NCI-H1694 (cell line): Measurements from ENCODE around the gene WDFY2.
"Not testable (repeated sequence)": the region's sequence is repeated elsewhere in the genome, so short reads cannot be mapped to it uniquely, and the experiment has no call there.

Experiments used
- DNase-seq: peaks from one replicate; lab custom pipeline; 2025; lab: John Stamatoyannopoulos, UW

WDFY2 gene

GRCh38 chr13:51632591-51633362 is 48.5 kb downstream of the WDFY2 start:
- no peak for DNase-seq

- DNase-seq, result no peak
Measured at GRCh38 chr13:51635137-51635878, 51.0 kb downstream of the WDFY2 start.

GRCh38 chr13:51636349-51636890 is 52.2 kb downstream of the WDFY2 start:
- DNase-seq, result no peak

GRCh38 chr13:51637852-51638215 is 53.6 kb downstream of the WDFY2 start:
- DNase-seq, result no peak

- DNase-seq, result no peak
Measured at GRCh38 chr13:51638216-51638871, 54.1 kb downstream of the WDFY2 start.

- DNase-seq, result no peak
Measured at GRCh38 chr13:51639171-51639570, 54.9 kb downstream of the WDFY2 start.

GRCh38 chr13:51640696-51641095 is 56.4 kb downstream of the WDFY2 start:
- not testable (repeated sequence) for DNase-seq

- no peak for DNase-seq
Measured at GRCh38 chr13:51643105-51643881, 59.0 kb downstream of the WDFY2 start.

GRCh38 chr13:51643882-51644281 is 59.6 kb downstream of the WDFY2 start:
- no peak for DNase-seq

GRCh38 chr13:51644654-51645053 is 60.4 kb downstream of the WDFY2 start:
- no peak for DNase-seq

GRCh38 chr13:51645154-51645650 is 60.9 kb downstream of the WDFY2 start:
- DNase-seq, result no peak

- DNase-seq, result no peak
Measured at GRCh38 chr13:51645761-51646670, 61.8 kb downstream of the WDFY2 start.

- no peak for DNase-seq
Measured at GRCh38 chr13:51647067-51647466, 62.8 kb downstream of the WDFY2 start.

- DNase-seq, result not testable (repeated sequence)
Measured at GRCh38 chr13:51652193-51652592, 67.9 kb downstream of the WDFY2 start.

GRCh38 chr13:51659276-51660127 is 75.2 kb downstream of the WDFY2 start:
- DNase-seq, result no peak

- no peak for DNase-seq
Measured at GRCh38 chr13:51660813-51661212, 76.6 kb downstream of the WDFY2 start.

- DNase-seq, result no peak
Measured at GRCh38 chr13:51663973-51664957, 80.0 kb downstream of the WDFY2 start.

- no peak for DNase-seq
Measured at GRCh38 chr13:51665456-51665855, 81.2 kb downstream of the WDFY2 start.
